H1 (cell line): Measurements from ENCODE around the gene COLQ. TPM values are rescaled to one million over a fixed set of nuclear protein-coding genes. Genes with fewer than 3 reads are reported as not detected.

Source experiments
- CHD7 ChIP-seq: fragments of 300-600 bp; sonication (generic); IDR thresholded peaks from 2 replicates; pipeline ENCODE4 v1.7.1; 2012; ENCODE audit warnings: low read length, moderate library complexity, mild to moderate bottlenecking, inconsistent platforms; ENCODE audit not compliant: insufficient replicate concordance
- FOSL1 ChIP-seq: IDR thresholded peaks from 2 replicates; pipeline ENCODE4 v1.6.1; 2011; ENCODE audit warnings: mild to moderate bottlenecking, low read depth, low read length, moderate library complexity; ENCODE audit not compliant: insufficient read depth
- JUN ChIP-seq: IDR thresholded peaks from 2 replicates; pipeline ENCODE4 v1.6.1; 2011; ENCODE audit warnings: low read depth, mild to moderate bottlenecking, improper control_type of control experiment, low read length
- NRF1 ChIP-seq: IDR thresholded peaks from 2 replicates; pipeline ENCODE4 v1.6.1; 2011; ENCODE audit warnings: mild to moderate bottlenecking, low read depth, low read length, improper control_type of control experiment
- SIN3A ChIP-seq, 2 experiments: IDR thresholded peaks in 1 of 2; conservative IDR thresholded peaks in 1 of 2; 2 replicates each; pipeline ENCODE4 v1.6.1; 2011 to 2012; ENCODE audit warnings: low read length in 2 of 2, improper control_type of control experiment in 1 of 2, low read depth in 1 of 2, mild to moderate bottlenecking in 1 of 2
- SUZ12 ChIP-seq: fragments of 200-600 bp; sonication (generic); IDR thresholded peaks from 2 replicates; pipeline ENCODE4 v1.6.1; 2012; ENCODE audit warnings: mild to moderate bottlenecking, inconsistent platforms, low read length, moderate library complexity, mixed read lengths
- ZNF274 ChIP-seq: IDR thresholded peaks from 2 replicates; pipeline ENCODE4 v1.7.0; 2012; ENCODE audit warnings: low read length, borderline replicate concordance; ENCODE audit errors: extremely low read depth
- polyA plus RNA-seq, 7 experiments: library from polyadenylated mRNA; depleted of rRNA in 3 of 7; stranded (reverse) in 5 of 7; unstranded in 2 of 7; fragments of >200 nt in 5 of 7; fragments of 200-250 nt in 2 of 7; gene quantifications; 1 replicate in 5 of 7; 2 replicates in 1 of 7; 4 replicates in 1 of 7; pipeline versions ENCODE4 v1.2.1 to v1.2.3, GENCODE V29; 2011 to 2013; ENCODE audit warnings: missing spikeins in 2 of 7, mixed read lengths in 2 of 7
- total RNA-seq: library from RNA; stranded (reverse); fragmentation: NEBNext Ultra II Directional; extraction: Animal tissue kit (Norgen Biotek cat#: 25700); gene quantifications from 2 replicates; pipeline ENCODE4 v1.2.1, GENCODE V29; 2021

Gene COLQ
- total and polyA plus RNA-seq, 2 of the 8 experiments (the other 6 are each of a cell fraction or from before 2014, with no cell fraction given), result 1.5 to 1.9 TPM

- TF ChIP-seq CHD7, result no peak
- TF ChIP-seq NRF1, result no peak
- TF ChIP-seq SIN3A (conservative IDR thresholded peaks at IDR 0.05 in 1 of 2, IDR thresholded peaks at IDR 0.05 in 1 of 2; ENCODE audit: low read depth in 1 of 2, low read length in 2 of 2), result no peak
- no peak for TF ChIP-seq ZNF274
- no peak for TF ChIP-seq SUZ12
- TF ChIP-seq FOSL1, result no peak
- TF ChIP-seq JUN, result no peak
Observed at GRCh38 chr3:15531346-15531745, 9.8 kb upstream of the COLQ start (continued).
